H1 (cell line): ENCODE measurements around the gene UBE3A. TPM values are rescaled to one million over a fixed set of nuclear protein-coding genes. Genes with fewer than 3 reads are reported as not detected.

ENCODE experiments used
- EGR1 ChIP-seq: IDR thresholded peaks from 2 replicates; pipeline ENCODE4 v1.6.1; 2011; ENCODE audit warnings: low read depth, low read length, borderline replicate concordance
- HDAC2 ChIP-seq, 2 experiments: fragments of 300-600 bp in 1 of 2; sonication (generic) in 1 of 2; IDR thresholded peaks; 2 replicates each; pipeline ENCODE4 v1.6.1; 2011 to 2012; ENCODE audit warnings: low read depth in 2 of 2, low read length in 2 of 2, mild to moderate bottlenecking in 2 of 2, moderate library complexity in 2 of 2, borderline replicate concordance in 1 of 2, inconsistent platforms in 1 of 2
- KDM4A ChIP-seq: IDR thresholded peaks from one replicate; pipeline ENCODE4 v1.7.1; 2012; ENCODE audit warnings: low read depth, mild to moderate bottlenecking, moderate library complexity, low read length, inconsistent platforms; ENCODE audit not compliant: severe bottlenecking
- SIN3A ChIP-seq, 2 experiments: IDR thresholded peaks in 1 of 2; conservative IDR thresholded peaks in 1 of 2; 2 replicates each; pipeline ENCODE4 v1.6.1; 2011 to 2012; ENCODE audit warnings: low read length in 2 of 2, improper control_type of control experiment in 1 of 2, low read depth in 1 of 2, mild to moderate bottlenecking in 1 of 2
- TAF1 ChIP-seq: IDR thresholded peaks from 2 replicates; pipeline ENCODE4 v1.6.1; 2011; ENCODE audit warnings: mild to moderate bottlenecking, low read depth, low read length
- polyA plus RNA-seq, 7 experiments: library from polyadenylated mRNA; depleted of rRNA in 3 of 7; stranded (reverse) in 5 of 7; unstranded in 2 of 7; fragments of >200 nt in 5 of 7; fragments of 200-250 nt in 2 of 7; gene quantifications; 1 replicate in 5 of 7; 2 replicates in 1 of 7; 4 replicates in 1 of 7; pipeline versions ENCODE4 v1.2.1 to v1.2.3, GENCODE V29; 2011 to 2013; ENCODE audit warnings: missing spikeins in 2 of 7, mixed read lengths in 2 of 7
- total RNA-seq: library from RNA; stranded (reverse); fragmentation: NEBNext Ultra II Directional; extraction: Animal tissue kit (Norgen Biotek cat#: 25700); gene quantifications from 2 replicates; pipeline ENCODE4 v1.2.1, GENCODE V29; 2021

The UBE3A gene
- total and polyA plus RNA-seq, 2 of the 8 experiments (the other 6 are each of a cell fraction or from before 2014, with no cell fraction given): 13.8 to 110 TPM

DNA sequence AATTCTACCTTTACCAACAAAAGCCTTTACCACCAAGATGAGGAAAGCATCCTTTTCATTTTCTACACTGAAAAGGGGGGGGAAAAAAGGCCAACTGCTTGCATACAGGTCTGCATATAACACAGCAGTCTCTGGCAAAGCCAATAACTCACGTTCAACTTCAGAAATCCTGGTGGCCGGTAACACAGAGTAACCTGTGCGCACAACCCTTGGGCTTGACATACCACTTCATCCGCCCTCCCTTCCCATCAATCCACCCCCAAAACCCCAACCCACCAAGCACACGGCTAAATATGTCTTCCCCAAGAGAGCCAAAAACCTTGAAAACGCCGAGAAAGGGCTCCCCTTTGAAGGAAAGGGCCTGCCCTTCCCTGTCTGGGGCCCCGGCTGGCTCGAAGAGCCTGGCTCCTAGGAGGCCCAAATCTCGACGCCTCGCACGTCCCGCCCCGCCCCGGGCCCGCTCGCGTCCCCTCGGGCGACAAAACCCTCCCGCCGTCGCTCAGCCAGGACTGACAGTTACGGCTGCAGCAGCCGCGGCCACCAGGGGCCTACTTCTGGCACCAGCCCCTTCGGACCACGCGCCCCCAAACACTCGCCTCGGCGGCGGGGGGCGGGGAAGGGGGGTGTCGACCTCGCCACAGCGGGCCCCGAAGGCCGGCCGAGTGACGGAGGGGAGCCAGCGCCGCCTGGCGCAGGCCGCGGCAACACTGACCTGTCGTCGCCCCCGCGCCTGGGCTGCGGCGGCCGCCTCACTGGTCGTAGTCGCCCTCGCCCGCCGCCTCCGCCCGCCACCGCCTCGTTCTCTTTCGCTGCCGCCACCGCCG is 835 bp downstream of the UBE3A start (continued):
- TF ChIP-seq SIN3A (conservative IDR thresholded peaks at IDR 0.05 in 1 of 2, IDR thresholded peaks at IDR 0.05 in 1 of 2; ENCODE audit: low read depth in 1 of 2, low read length in 2 of 2): peak in 1 of 2 experiments; percentile 51; a peak in 1 of 4 replicates
- peak; percentile 30 for TF ChIP-seq KDM4A
- TF ChIP-seq HDAC2 (IDR thresholded peaks at IDR 0.05; ENCODE audit: borderline replicate concordance in 1 of 2, low read depth in 2 of 2, low read length in 2 of 2): peak in 1 of 2 experiments; percentile 78; a peak in 2 of 4 replicates
- no peak for TF ChIP-seq TAF1
- TF ChIP-seq EGR1: peak; percentile 57; the same call in 1 of the 2 replicates
- TF ChIP-seq, all 59 proteins: peak for 9
